Gastrocnemius medialis (tissue), 4 donors: Measurements from ENCODE around the gene PLPP2.

Source experiments
- POLR2A ChIP-seq, 2 donors: fragments of 450-650 bp; IDR thresholded peaks; one replicate each; pipeline ENCODE4 v1.6.1; 2017; ENCODE audit warnings: antibody characterized with exemption in 2 of 2, mild to moderate bottlenecking in 2 of 2, moderate library complexity in 2 of 2
- TF ChIP-seq, protein P1 (sequence below), 5 experiments: fragments of 450-650 bp in 3 of 5; fragments of 200-600 bp in 2 of 5; sonication (generic) in 2 of 5; IDR thresholded peaks in 4 of 5; conservative IDR thresholded peaks in 1 of 5; 1 replicate in 4 of 5; 2 replicates in 1 of 5; pipeline ENCODE4 v1.5.1; 2016 to 2019; ENCODE audit warnings: antibody characterized with exemption in 5 of 5, mild to moderate bottlenecking in 3 of 5, moderate library complexity in 3 of 5

GRCh38 chr19:293436-294110, 2.4 kb upstream of the PLPP2 start:
- TF ChIP-seq, protein P1, sequence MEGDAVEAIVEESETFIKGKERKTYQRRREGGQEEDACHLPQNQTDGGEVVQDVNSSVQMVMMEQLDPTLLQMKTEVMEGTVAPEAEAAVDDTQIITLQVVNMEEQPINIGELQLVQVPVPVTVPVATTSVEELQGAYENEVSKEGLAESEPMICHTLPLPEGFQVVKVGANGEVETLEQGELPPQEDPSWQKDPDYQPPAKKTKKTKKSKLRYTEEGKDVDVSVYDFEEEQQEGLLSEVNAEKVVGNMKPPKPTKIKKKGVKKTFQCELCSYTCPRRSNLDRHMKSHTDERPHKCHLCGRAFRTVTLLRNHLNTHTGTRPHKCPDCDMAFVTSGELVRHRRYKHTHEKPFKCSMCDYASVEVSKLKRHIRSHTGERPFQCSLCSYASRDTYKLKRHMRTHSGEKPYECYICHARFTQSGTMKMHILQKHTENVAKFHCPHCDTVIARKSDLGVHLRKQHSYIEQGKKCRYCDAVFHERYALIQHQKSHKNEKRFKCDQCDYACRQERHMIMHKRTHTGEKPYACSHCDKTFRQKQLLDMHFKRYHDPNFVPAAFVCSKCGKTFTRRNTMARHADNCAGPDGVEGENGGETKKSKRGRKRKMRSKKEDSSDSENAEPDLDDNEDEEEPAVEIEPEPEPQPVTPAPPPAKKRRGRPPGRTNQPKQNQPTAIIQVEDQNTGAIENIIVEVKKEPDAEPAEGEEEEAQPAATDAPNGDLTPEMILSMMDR (IDR thresholded peaks at IDR 0.05 in 4 of 5, conservative IDR thresholded peaks at IDR 0.05 in 1 of 5) = no peak
- no peak for TF ChIP-seq POLR2A (IDR thresholded peaks at IDR 0.05)
